IMR-90 (cell line): ENCODE results near the gene ANO4. TPM values are rescaled to one million over a fixed set of nuclear protein-coding genes. Genes with fewer than 3 reads are reported as not detected.

Experiments used
- ATAC-seq: fragments of 200-7000 bp; cut with Tn5 transposase; 2 replicates; pipeline ENCODE4 v1.9.1; 2020; ENCODE audit warnings: low read depth, mild to moderate bottlenecking, moderate library complexity
- BruUV-seq: library from RNA; stranded (reverse); fragments of 400-500 nt; replicated peaks from 2 replicates; lab custom pipeline; 2021; lab: Mats Ljungman, UMichigan
- CTCF ChIA-PET: fragments of 300-600 bp; formaldehyde crosslinking; extraction: SDS; loops from one replicate; lab custom pipeline; 2021; ENCODE audit warnings: antibody characterized with exemption; lab: Yijun Ruan, JAX
- POLR2A ChIA-PET: fragments of 300-600 bp; sonication (Branson Sonifier 250); formaldehyde crosslinking; loops from one replicate; lab custom pipeline; 2022; ENCODE audit warnings: antibody characterized with exemption; ENCODE audit not compliant: unreplicated experiment; lab: Charles Lee
- DNase-seq: peaks from one replicate; pipeline ENCODE4 v3.0.0; 2013
- H2AFZ ChIP-seq: replicated peaks from 2 replicates; pipeline ENCODE3; 2013; ENCODE audit warnings: low read length, mild to moderate bottlenecking; ENCODE audit not compliant: poor library complexity
- H2AK5ac ChIP-seq: 2 replicates; pipeline ENCODE4 v1.6.1; 2013; ENCODE audit warnings: low read depth, low read length, inconsistent platforms
- H2AK9ac ChIP-seq: replicated peaks from 2 replicates; pipeline ENCODE3; 2013; ENCODE audit warnings: mild to moderate bottlenecking, low read depth, low read length, moderate library complexity; ENCODE audit not compliant: poor library complexity
- H2BK120ac ChIP-seq: 2 replicates; pipeline ENCODE4 v1.6.1; 2013; ENCODE audit warnings: low read depth, low read length, inconsistent platforms
- H2BK15ac ChIP-seq: 3 replicates; pipeline ENCODE4 v1.6.1; 2013; ENCODE audit warnings: low read depth, low read length, inconsistent platforms
- H2BK20ac ChIP-seq: 2 replicates; pipeline ENCODE4 v1.6.1; 2013; ENCODE audit warnings: low read depth, mild to moderate bottlenecking, inconsistent platforms, low read length, moderate library complexity
- H2BK5ac ChIP-seq: 2 replicates; pipeline ENCODE4 v1.6.1; 2013; ENCODE audit warnings: mild to moderate bottlenecking, low read depth, low read length, inconsistent platforms; ENCODE audit not compliant: poor library complexity, severe bottlenecking
- H3K14ac ChIP-seq: replicated peaks from 2 replicates; pipeline ENCODE4 v1.6.1; 2013; ENCODE audit warnings: low read depth, low read length, inconsistent platforms
- H3K18ac ChIP-seq: 2 replicates; pipeline ENCODE4 v1.6.1; 2013; ENCODE audit warnings: low read depth, low read length, control low read depth
- H3K23ac ChIP-seq: 2 replicates; pipeline ENCODE4 v1.6.1; 2013; ENCODE audit warnings: low read depth, low read length, inconsistent platforms
- H3K27ac ChIP-seq: 2 replicates; pipeline ENCODE4 v1.5.1; 2013; ENCODE audit warnings: mild to moderate bottlenecking, control low read depth, low read length; ENCODE audit not compliant: insufficient read depth
- H3K27me3 ChIP-seq: 2 replicates; pipeline ENCODE4 v1.6.1; 2013; ENCODE audit warnings: low read length; ENCODE audit not compliant: control insufficient read depth, insufficient read depth
- H3K36me3 ChIP-seq: 2 replicates; pipeline ENCODE4 v1.6.1; 2013; ENCODE audit warnings: low read length, mixed read lengths; ENCODE audit not compliant: control insufficient read depth, insufficient read depth
- H3K4ac ChIP-seq: 2 replicates; pipeline ENCODE4 v1.6.1; 2013; ENCODE audit warnings: low read depth, low read length, inconsistent platforms
- H3K4me1 ChIP-seq: 2 replicates; pipeline ENCODE4 v1.6.1; 2013; ENCODE audit warnings: low read length, mixed read lengths; ENCODE audit not compliant: control insufficient read depth, insufficient read depth
- H3K4me2 ChIP-seq: 2 replicates; pipeline ENCODE4 v1.6.1; 2013; ENCODE audit warnings: low read depth, mild to moderate bottlenecking, control low read depth, low read length, moderate library complexity
- H3K4me3 ChIP-seq: 2 replicates; pipeline ENCODE4 v1.5.1; 2013; ENCODE audit warnings: low read depth, mild to moderate bottlenecking, control low read depth, low read length, moderate library complexity; ENCODE audit not compliant: insufficient read depth
- H3K56ac ChIP-seq: 2 replicates; pipeline ENCODE4 v1.6.1; 2013; ENCODE audit warnings: low read length, inconsistent platforms; ENCODE audit not compliant: insufficient read depth; ENCODE audit errors: extremely low read depth
- H3K79me1 ChIP-seq, 2 experiments: 2 replicates each; pipeline ENCODE4 v1.6.1; 2013; ENCODE audit warnings: low read length in 2 of 2, inconsistent platforms in 1 of 2, low read depth in 1 of 2
- H3K9ac ChIP-seq: 2 replicates; pipeline ENCODE4 v1.6.1; 2013; ENCODE audit warnings: low read depth, low read length, control low read depth
- H3K9me1 ChIP-seq: 2 replicates; pipeline ENCODE4 v1.6.1; 2013; ENCODE audit warnings: low read length, inconsistent platforms; ENCODE audit not compliant: insufficient read depth
- H3K9me3 ChIP-seq: 2 replicates; pipeline ENCODE4 v1.6.1; 2013; ENCODE audit warnings: low read length; ENCODE audit not compliant: control insufficient read depth, insufficient read depth
- H4K20me1 ChIP-seq: 2 replicates; pipeline ENCODE4 v1.6.1; 2013; ENCODE audit warnings: low read length, inconsistent platforms; ENCODE audit not compliant: insufficient read depth
- H4K5ac ChIP-seq: 2 replicates; pipeline ENCODE4 v1.6.1; 2013; ENCODE audit warnings: mild to moderate bottlenecking, low read depth, low read length, control low read depth
- H4K8ac ChIP-seq, 2 experiments: 2 replicates each; pipeline ENCODE4 v1.6.1; 2013; ENCODE audit warnings: low read depth in 2 of 2, low read length in 2 of 2, control low read depth in 1 of 2, inconsistent platforms in 1 of 2
- H4K91ac ChIP-seq: 2 replicates; pipeline ENCODE4 v1.6.1; 2013; ENCODE audit warnings: low read depth, low read length, inconsistent platforms; ENCODE audit not compliant: insufficient read depth
- CHD1 ChIP-seq: IDR thresholded peaks from 2 replicates; pipeline ENCODE4 v1.6.1; 2012; ENCODE audit warnings: low read depth, low read length, improper control_type of control experiment
- FOS ChIP-seq: fragments of 150-350 bp; IDR thresholded peaks from 2 replicates; pipeline ENCODE4 v1.6.1; 2016; ENCODE audit warnings: low read depth, low read length
- MAFK ChIP-seq: IDR thresholded peaks from 2 replicates; pipeline ENCODE4 v1.6.1; 2012; ENCODE audit warnings: low read depth, low read length, improper control_type of control experiment
- MAZ ChIP-seq: IDR thresholded peaks from 2 replicates; pipeline ENCODE4 v1.6.1; 2012; ENCODE audit warnings: low read depth, mild to moderate bottlenecking, low read length, improper control_type of control experiment, moderate library complexity, borderline replicate concordance
- RAD21 ChIP-seq: IDR thresholded peaks from 2 replicates; pipeline ENCODE4 v1.6.1; 2012; ENCODE audit warnings: low read length, improper control_type of control experiment
- RCOR1 ChIP-seq: IDR thresholded peaks from 2 replicates; pipeline ENCODE4 v1.6.1; 2012; ENCODE audit warnings: mild to moderate bottlenecking, low read length, improper control_type of control experiment; ENCODE audit not compliant: insufficient replicate concordance
- SMC3 ChIP-seq: fragments of 150-350 bp; IDR thresholded peaks from 2 replicates; pipeline ENCODE4 v1.6.1; 2016; ENCODE audit warnings: low read depth, mild to moderate bottlenecking, antibody characterized with exemption, low read length, moderate library complexity
- WGBS, 2 experiments: methylation state at CpG; one replicate each; pipeline versions ENCODE4 v1.1.5 to v1.1.7; 2013; ENCODE audit warnings: missing lambda C conversion rate in 2 of 2; ENCODE audit not compliant: insufficient read length in 1 of 2; ENCODE audit errors: extremely low coverage in 2 of 2; 5-methylcytosine and 5-hydroxymethylcytosine counted together
- dilution Hi-C: fragments of 300-500 bp; cut with HindIII; formaldehyde crosslinking; loops from one replicate; pipeline ENCODE4 v1.14.3; 2018; ENCODE audit warnings: low sequenced_read_pairs; ENCODE audit not compliant: unreplicated experiment
- in situ Hi-C: fragments of 300-500 bp; cut with MboI; formaldehyde crosslinking; loops from 3 replicates; pipeline ENCODE4 v1.14.3; 2019; ENCODE audit warnings: low sequenced_read_pairs, inconsistent platforms, mixed read lengths
- intact Hi-C: fragments of 100-400 bp; cut with micrococcal nuclease; formaldehyde crosslinking; loops from 2 replicates; pipeline ENCODE4 v1.10.0; 2022
- polyA plus RNA-seq, 3 experiments: library from polyadenylated mRNA; depleted of rRNA; stranded (reverse); fragments of >200 nt; gene quantifications; 2 replicates each; pipeline ENCODE4 v1.2.3, GENCODE V29; 2012; ENCODE audit warnings: low replicate concordance in 1 of 3
- total RNA-seq: library from RNA; depleted of rRNA; stranded (reverse); fragments of >200 nt; gene quantifications from 2 replicates; pipeline ENCODE4 v1.2.3, GENCODE V29; 2012
- TF ChIP-seq, protein P1 (sequence below): fragments of 150-350 bp; IDR thresholded peaks from 2 replicates; pipeline ENCODE4 v1.6.1; 2016; ENCODE audit warnings: low read depth, mild to moderate bottlenecking, low read length, moderate library complexity, borderline replicate concordance
- TF ChIP-seq, protein P2 (sequence below): conservative IDR thresholded peaks from 2 replicates; pipeline ENCODE4 v1.5.1; 2012; ENCODE audit warnings: mild to moderate bottlenecking, low read depth, low read length, improper control_type of control experiment

Gene ANO4
- total and polyA plus RNA-seq, 2 of the 4 experiments (the other 2 are of a cell fraction) = 4.7 to 10.2 TPM

GRCh38 chr12:100991102-100991501 lies 196.5 kb downstream of the ANO4 start:
- in situ Hi-C loops (no loop called here), intact Hi-C loops (no loop called here), dilution Hi-C loops (no loop called here)
- no TSS peak for BruUV-seq
- H3K36me3 ChIP-seq = peaks cover under 1% of the 10 kb centered on the region; the same call in 1 of the 2 replicates
- TF ChIP-seq RCOR1 (no peak), FOS (no peak), RAD21 (no peak), MAZ (no peak), CHD1 (no peak), SMC3 (no peak), MAFK (no peak)
- TF ChIP-seq, protein P1, sequence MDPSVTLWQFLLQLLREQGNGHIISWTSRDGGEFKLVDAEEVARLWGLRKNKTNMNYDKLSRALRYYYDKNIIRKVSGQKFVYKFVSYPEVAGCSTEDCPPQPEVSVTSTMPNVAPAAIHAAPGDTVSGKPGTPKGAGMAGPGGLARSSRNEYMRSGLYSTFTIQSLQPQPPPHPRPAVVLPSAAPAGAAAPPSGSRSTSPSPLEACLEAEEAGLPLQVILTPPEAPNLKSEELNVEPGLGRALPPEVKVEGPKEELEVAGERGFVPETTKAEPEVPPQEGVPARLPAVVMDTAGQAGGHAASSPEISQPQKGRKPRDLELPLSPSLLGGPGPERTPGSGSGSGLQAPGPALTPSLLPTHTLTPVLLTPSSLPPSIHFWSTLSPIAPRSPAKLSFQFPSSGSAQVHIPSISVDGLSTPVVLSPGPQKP = no peak
- TF ChIP-seq, protein P2, sequence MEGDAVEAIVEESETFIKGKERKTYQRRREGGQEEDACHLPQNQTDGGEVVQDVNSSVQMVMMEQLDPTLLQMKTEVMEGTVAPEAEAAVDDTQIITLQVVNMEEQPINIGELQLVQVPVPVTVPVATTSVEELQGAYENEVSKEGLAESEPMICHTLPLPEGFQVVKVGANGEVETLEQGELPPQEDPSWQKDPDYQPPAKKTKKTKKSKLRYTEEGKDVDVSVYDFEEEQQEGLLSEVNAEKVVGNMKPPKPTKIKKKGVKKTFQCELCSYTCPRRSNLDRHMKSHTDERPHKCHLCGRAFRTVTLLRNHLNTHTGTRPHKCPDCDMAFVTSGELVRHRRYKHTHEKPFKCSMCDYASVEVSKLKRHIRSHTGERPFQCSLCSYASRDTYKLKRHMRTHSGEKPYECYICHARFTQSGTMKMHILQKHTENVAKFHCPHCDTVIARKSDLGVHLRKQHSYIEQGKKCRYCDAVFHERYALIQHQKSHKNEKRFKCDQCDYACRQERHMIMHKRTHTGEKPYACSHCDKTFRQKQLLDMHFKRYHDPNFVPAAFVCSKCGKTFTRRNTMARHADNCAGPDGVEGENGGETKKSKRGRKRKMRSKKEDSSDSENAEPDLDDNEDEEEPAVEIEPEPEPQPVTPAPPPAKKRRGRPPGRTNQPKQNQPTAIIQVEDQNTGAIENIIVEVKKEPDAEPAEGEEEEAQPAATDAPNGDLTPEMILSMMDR = no peak
- no peak overlapping the region for H3K4ac ChIP-seq
- no peak overlapping the region for H3K18ac ChIP-seq
- H2BK15ac ChIP-seq = no peak overlapping the region
- peaks cover 8% of the 10 kb centered on the region for H3K9me1 ChIP-seq
- no peak for DNase-seq
- no peak overlapping the region for H4K5ac ChIP-seq
- no peak overlapping the region for H4K8ac ChIP-seq
- H3K27ac ChIP-seq = no peak overlapping the region
- no peak overlapping the region for H3K14ac ChIP-seq
- H2AFZ ChIP-seq = no peak overlapping the region
- no peaks in the 10 kb centered on the region for H3K9me3 ChIP-seq
- H4K20me1 ChIP-seq = peaks cover 5% of the 10 kb centered on the region; the same call in 1 of the 2 replicates
- peaks cover 11% of the 10 kb centered on the region for H3K4me1 ChIP-seq
- H2AK9ac ChIP-seq = no peak overlapping the region
- no peak overlapping the region for H3K23ac ChIP-seq
- ChIA-PET POLR2A (no interaction called here), CTCF (no interaction called here)
- ATAC-seq = no peak
- H2BK5ac ChIP-seq = no peak overlapping the region
- no peak overlapping the region for H3K56ac ChIP-seq
- no peak overlapping the region for H3K4me2 ChIP-seq
- no peaks in the 10 kb centered on the region for H3K27me3 ChIP-seq
- no peak overlapping the region for H2BK120ac ChIP-seq
- no peak overlapping the region for H2BK20ac ChIP-seq
- H4K91ac ChIP-seq = no peak overlapping the region
- WGBS, 2 experiments = 100% methylated on average over 1 of the region's 2 CpGs; no CpG with 5 or more reads in 1 of the 2 experiments
- no peak overlapping the region for H2AK5ac ChIP-seq
- H3K79me1 ChIP-seq = no peaks in the 10 kb centered on the region
- no peak overlapping the region for H3K9ac ChIP-seq
- H3K4me3 ChIP-seq = no peak overlapping the region
